HCT116 (cell line): Measurements from ENCODE around the gene HMCN2.

Experiments used
- ATF3 ChIP-seq: IDR thresholded peaks from 2 replicates; pipeline ENCODE4 v1.6.1; 2012
- CTCF ChIP-seq, 3 experiments: fragments of 200-600 bp in 1 of 3; sonication (generic) in 1 of 3; IDR thresholded peaks in 2 of 3; conservative IDR thresholded peaks in 1 of 3; 2 replicates each; pipeline ENCODE4 v1.5.1; 2012 to 2017; ENCODE audit warnings: low read depth in 2 of 3, low read length in 2 of 3, antibody characterized with exemption in 1 of 3, borderline replicate concordance in 1 of 3, control low read depth in 1 of 3, mild to moderate bottlenecking in 1 of 3, mixed read lengths in 1 of 3, mixed run types in 1 of 3, moderate library complexity in 1 of 3; ENCODE audit not compliant: insufficient read depth in 1 of 3
- EZH2 ChIP-seq: fragments of 200-600 bp; sonication (generic); IDR thresholded peaks from 2 replicates; pipeline ENCODE4 v1.6.1; 2017; ENCODE audit warnings: antibody characterized with exemption, mixed run types
- EZH2phosphoT487 ChIP-seq: fragments of 200-600 bp; IDR thresholded peaks from 2 replicates; pipeline ENCODE4 v1.6.1; 2018; ENCODE audit warnings: antibody characterized with exemption, borderline replicate concordance
- POLR2A ChIP-seq: IDR thresholded peaks from 2 replicates; pipeline ENCODE4 v1.7.0; 2011; ENCODE audit warnings: borderline replicate concordance; ENCODE audit not compliant: insufficient read depth, insufficient read length; ENCODE audit errors: extremely low read depth
- POLR2AphosphoS5 ChIP-seq: IDR thresholded peaks from 2 replicates; pipeline ENCODE4 v1.6.1; 2011; ENCODE audit warnings: mild to moderate bottlenecking, low read depth, low read length, moderate library complexity
- RAD21 ChIP-seq: IDR thresholded peaks from 2 replicates; pipeline ENCODE4 v1.6.1; 2012; ENCODE audit warnings: low read depth, mild to moderate bottlenecking
- SIN3A ChIP-seq: IDR thresholded peaks from 2 replicates; pipeline ENCODE4 v1.6.1; 2012; ENCODE audit warnings: low read depth
- YY1 ChIP-seq: IDR thresholded peaks from 2 replicates; pipeline ENCODE4 v1.6.1; 2011; ENCODE audit warnings: low read length, low read depth, moderate library complexity, mild to moderate bottlenecking; ENCODE audit not compliant: insufficient replicate concordance; ENCODE audit errors: extremely low read depth
- ZFX ChIP-seq: fragments of 450-650 bp; IDR thresholded peaks from 2 replicates; pipeline ENCODE4 v1.6.1; 2017
- ZNF274 ChIP-seq: fragments of 200-500 bp; sonication (Bioruptor generic); IDR thresholded peaks from 2 replicates; pipeline ENCODE4 v1.6.1; 2014; ENCODE audit warnings: mild to moderate bottlenecking, low read depth, low read length, inconsistent platforms
- TF ChIP-seq, protein P1 (sequence below): IDR thresholded peaks from 2 replicates; pipeline ENCODE4 v1.6.1; 2012; ENCODE audit warnings: low read depth
- TF ChIP-seq, protein P2 (sequence below): IDR thresholded peaks from 2 replicates; pipeline ENCODE4 v1.6.1; 2011; ENCODE audit warnings: mild to moderate bottlenecking, low read length, moderate library complexity; ENCODE audit not compliant: insufficient replicate concordance; ENCODE audit errors: extremely low read depth
- TF ChIP-seq, protein P3 (sequence below): IDR thresholded peaks from 2 replicates; pipeline ENCODE4 v1.6.1; 2012

DNA sequence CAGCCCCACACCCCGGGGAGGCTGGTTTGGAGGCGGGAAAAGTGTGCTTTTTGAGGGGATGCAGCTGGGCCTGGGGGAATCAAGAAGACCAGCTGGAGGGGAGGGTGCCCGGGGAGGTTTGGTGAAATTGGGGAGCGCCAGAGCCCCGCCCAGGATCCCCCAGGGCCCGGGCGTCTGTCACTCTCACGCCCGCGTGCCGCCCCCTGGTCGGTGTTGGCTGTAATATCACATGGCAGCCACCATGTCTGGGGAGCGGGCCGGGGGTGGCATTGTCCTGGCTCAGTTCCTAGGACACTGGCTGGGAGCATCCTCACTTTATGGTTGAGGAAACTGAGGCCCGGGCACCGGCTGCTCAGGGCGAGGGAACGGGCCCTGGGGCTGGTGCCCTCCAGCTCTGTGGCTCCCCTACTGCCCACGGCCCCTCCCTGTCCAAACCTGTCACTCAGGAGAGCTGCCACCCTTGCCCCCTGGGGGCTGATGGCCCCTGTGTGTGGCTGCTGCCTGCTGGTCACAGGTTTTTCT lies 206.7 kb downstream of the HMCN2 start:
- no peak for TF ChIP-seq CTCF (IDR thresholded peaks at IDR 0.05 in 2 of 3, conservative IDR thresholded peaks at IDR 0.05 in 1 of 3; ENCODE audit: borderline replicate concordance in 1 of 3, insufficient read depth in 1 of 3, low read depth in 2 of 3, low read length in 2 of 3)
- TF ChIP-seq SIN3A, result no peak
- TF ChIP-seq, protein P1, sequence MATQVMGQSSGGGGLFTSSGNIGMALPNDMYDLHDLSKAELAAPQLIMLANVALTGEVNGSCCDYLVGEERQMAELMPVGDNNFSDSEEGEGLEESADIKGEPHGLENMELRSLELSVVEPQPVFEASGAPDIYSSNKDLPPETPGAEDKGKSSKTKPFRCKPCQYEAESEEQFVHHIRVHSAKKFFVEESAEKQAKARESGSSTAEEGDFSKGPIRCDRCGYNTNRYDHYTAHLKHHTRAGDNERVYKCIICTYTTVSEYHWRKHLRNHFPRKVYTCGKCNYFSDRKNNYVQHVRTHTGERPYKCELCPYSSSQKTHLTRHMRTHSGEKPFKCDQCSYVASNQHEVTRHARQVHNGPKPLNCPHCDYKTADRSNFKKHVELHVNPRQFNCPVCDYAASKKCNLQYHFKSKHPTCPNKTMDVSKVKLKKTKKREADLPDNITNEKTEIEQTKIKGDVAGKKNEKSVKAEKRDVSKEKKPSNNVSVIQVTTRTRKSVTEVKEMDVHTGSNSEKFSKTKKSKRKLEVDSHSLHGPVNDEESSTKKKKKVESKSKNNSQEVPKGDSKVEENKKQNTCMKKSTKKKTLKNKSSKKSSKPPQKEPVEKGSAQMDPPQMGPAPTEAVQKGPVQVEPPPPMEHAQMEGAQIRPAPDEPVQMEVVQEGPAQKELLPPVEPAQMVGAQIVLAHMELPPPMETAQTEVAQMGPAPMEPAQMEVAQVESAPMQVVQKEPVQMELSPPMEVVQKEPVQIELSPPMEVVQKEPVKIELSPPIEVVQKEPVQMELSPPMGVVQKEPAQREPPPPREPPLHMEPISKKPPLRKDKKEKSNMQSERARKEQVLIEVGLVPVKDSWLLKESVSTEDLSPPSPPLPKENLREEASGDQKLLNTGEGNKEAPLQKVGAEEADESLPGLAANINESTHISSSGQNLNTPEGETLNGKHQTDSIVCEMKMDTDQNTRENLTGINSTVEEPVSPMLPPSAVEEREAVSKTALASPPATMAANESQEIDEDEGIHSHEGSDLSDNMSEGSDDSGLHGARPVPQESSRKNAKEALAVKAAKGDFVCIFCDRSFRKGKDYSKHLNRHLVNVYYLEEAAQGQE, result no peak
- TF ChIP-seq ZFX, result no peak
- TF ChIP-seq YY1, result no peak
- TF ChIP-seq ATF3, result no peak
- TF ChIP-seq POLR2AphosphoS5, result no peak
- no peak for TF ChIP-seq ZNF274
- no peak for TF ChIP-seq EZH2phosphoT487
- no peak for TF ChIP-seq RAD21
- no peak for TF ChIP-seq POLR2A
- TF ChIP-seq, protein P2, sequence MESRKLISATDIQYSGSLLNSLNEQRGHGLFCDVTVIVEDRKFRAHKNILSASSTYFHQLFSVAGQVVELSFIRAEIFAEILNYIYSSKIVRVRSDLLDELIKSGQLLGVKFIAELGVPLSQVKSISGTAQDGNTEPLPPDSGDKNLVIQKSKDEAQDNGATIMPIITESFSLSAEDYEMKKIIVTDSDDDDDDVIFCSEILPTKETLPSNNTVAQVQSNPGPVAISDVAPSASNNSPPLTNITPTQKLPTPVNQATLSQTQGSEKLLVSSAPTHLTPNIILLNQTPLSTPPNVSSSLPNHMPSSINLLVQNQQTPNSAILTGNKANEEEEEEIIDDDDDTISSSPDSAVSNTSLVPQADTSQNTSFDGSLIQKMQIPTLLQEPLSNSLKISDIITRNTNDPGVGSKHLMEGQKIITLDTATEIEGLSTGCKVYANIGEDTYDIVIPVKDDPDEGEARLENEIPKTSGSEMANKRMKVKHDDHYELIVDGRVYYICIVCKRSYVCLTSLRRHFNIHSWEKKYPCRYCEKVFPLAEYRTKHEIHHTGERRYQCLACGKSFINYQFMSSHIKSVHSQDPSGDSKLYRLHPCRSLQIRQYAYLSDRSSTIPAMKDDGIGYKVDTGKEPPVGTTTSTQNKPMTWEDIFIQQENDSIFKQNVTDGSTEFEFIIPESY, result no peak
- TF ChIP-seq, protein P3, sequence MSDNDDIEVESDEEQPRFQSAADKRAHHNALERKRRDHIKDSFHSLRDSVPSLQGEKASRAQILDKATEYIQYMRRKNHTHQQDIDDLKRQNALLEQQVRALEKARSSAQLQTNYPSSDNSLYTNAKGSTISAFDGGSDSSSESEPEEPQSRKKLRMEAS, result no peak
- TF ChIP-seq EZH2, result no peak
